ENCODE results near the gene CRMP1.
"Not testable (repeated sequence)": the region's sequence is repeated elsewhere in the genome, so short reads cannot be mapped to it uniquely, and the experiment has no call there.

CRMP1 gene

GRCh38 chr4:5858020-5858769, 34.7 kb downstream of the CRMP1 start:
- no peak for DNase-seq (ENCODE audit: low spot score)

GRCh38 chr4:5857199-5857598, 35.7 kb downstream of the CRMP1 start:
- no peak for DNase-seq (ENCODE audit: low spot score)

- not testable (repeated sequence) for DNase-seq (ENCODE audit: low spot score)
Measured at GRCh38 chr4:5856362-5856761, 36.5 kb downstream of the CRMP1 start.

- DNase-seq (ENCODE audit: low spot score) = no peak
Measured at GRCh38 chr4:5854929-5855328, 38.0 kb downstream of the CRMP1 start.

- no peak for DNase-seq (ENCODE audit: low spot score)
Measured at GRCh38 chr4:5852523-5853202, 40.2 kb downstream of the CRMP1 start.

- no peak for DNase-seq (ENCODE audit: low spot score)
Measured at GRCh38 chr4:5851637-5852301, 41.1 kb downstream of the CRMP1 start.

GRCh38 chr4:5845035-5845905, 47.6 kb downstream of the CRMP1 start:
- DNase-seq (ENCODE audit: low spot score) = no peak

- DNase-seq (ENCODE audit: low spot score) = no peak
Measured at GRCh38 chr4:5843573-5844530, 49.0 kb downstream of the CRMP1 start.

GRCh38 chr4:5842456-5842855, 50.4 kb downstream of the CRMP1 start:
- DNase-seq (ENCODE audit: low spot score) = no peak

GRCh38 chr4:5839751-5840674, 52.9 kb downstream of the CRMP1 start:
- no peak for DNase-seq (ENCODE audit: low spot score)

- no peak for DNase-seq (ENCODE audit: low spot score)
Measured at GRCh38 chr4:5839332-5839731, 53.6 kb downstream of the CRMP1 start.

- DNase-seq (ENCODE audit: low spot score) = not testable (repeated sequence)
Measured at GRCh38 chr4:5837483-5837882, 55.4 kb downstream of the CRMP1 start.

- no peak for DNase-seq (ENCODE audit: low spot score)
Measured at GRCh38 chr4:5836943-5837342, 55.9 kb downstream of the CRMP1 start.

GRCh38 chr4:5828005-5828391, 64.9 kb downstream of the CRMP1 start:
- no peak for DNase-seq (ENCODE audit: low spot score)

GRCh38 chr4:5827108-5828004, 65.5 kb downstream of the CRMP1 start:
- no peak for DNase-seq (ENCODE audit: low spot score)

GRCh38 chr4:5826437-5827107, 66.3 kb downstream of the CRMP1 start:
- DNase-seq (ENCODE audit: low spot score) = no peak

- DNase-seq (ENCODE audit: low spot score) = no peak
Measured at GRCh38 chr4:5825321-5826041, 67.4 kb downstream of the CRMP1 start.

Data from SK-N-DZ (cell line).